GM23248 (cell line): ENCODE measurements around the gene MAGIX. TPM values are rescaled to one million over a fixed set of nuclear protein-coding genes. Genes with fewer than 3 reads are reported as not detected.
A peak's percentile ranks its signal among the peaks of the same experiment; 100 is the strongest.

Experiments used
- DNase-seq: peaks from one replicate; pipeline ENCODE4 v3.0.0-alpha.2; 2015
- H2AFZ ChIP-seq: fragments of 200-600 bp; sonication (generic); 2 replicates; pipeline ENCODE4 v1.6.1; 2016; ENCODE audit warnings: antibody characterized with exemption
- H3F3A ChIP-seq: fragments of 200-600 bp; sonication (generic); 2 replicates; pipeline ENCODE4 v1.6.1; 2016; ENCODE audit warnings: mild to moderate bottlenecking, antibody characterized with exemption, mixed run types; ENCODE audit not compliant: insufficient read depth
- H3K27ac ChIP-seq: fragments of 200-600 bp; sonication (generic); 2 replicates; pipeline ENCODE4 v1.5.1; 2016; ENCODE audit warnings: mild to moderate bottlenecking
- H3K27me3 ChIP-seq: fragments of 200-600 bp; sonication (generic); replicated peaks from 2 replicates; pipeline ENCODE4 v1.6.1; 2016; ENCODE audit warnings: mild to moderate bottlenecking; ENCODE audit not compliant: insufficient read depth
- H3K36me3 ChIP-seq: fragments of 200-600 bp; sonication (generic); 2 replicates; pipeline ENCODE4 v1.6.1; 2016; ENCODE audit warnings: low read depth, mild to moderate bottlenecking
- H3K4me1 ChIP-seq: fragments of 200-600 bp; sonication (generic); 2 replicates; pipeline ENCODE4 v1.6.1; 2016; ENCODE audit warnings: mild to moderate bottlenecking; ENCODE audit not compliant: insufficient read depth
- H3K4me2 ChIP-seq: fragments of 200-600 bp; sonication (generic); one replicate; pipeline ENCODE4 v1.6.1; 2016; ENCODE audit warnings: mild to moderate bottlenecking; ENCODE audit not compliant: unreplicated experiment
- H3K4me3 ChIP-seq: fragments of 200-600 bp; sonication (generic); 2 replicates; pipeline ENCODE4 v1.5.1; 2016; ENCODE audit warnings: mild to moderate bottlenecking
- H3K79me2 ChIP-seq: fragments of 200-600 bp; sonication (generic); 2 replicates; pipeline ENCODE4 v1.6.1; 2016; ENCODE audit warnings: mild to moderate bottlenecking; ENCODE audit not compliant: insufficient read depth
- H3K9ac ChIP-seq: fragments of 200-600 bp; sonication (generic); 2 replicates; pipeline ENCODE4 v1.6.1; 2016; ENCODE audit warnings: mild to moderate bottlenecking
- H3K9me2 ChIP-seq: fragments of 200-600 bp; sonication (generic); 2 replicates; pipeline ENCODE4 v1.6.1; 2016; ENCODE audit warnings: mixed run types, mild to moderate bottlenecking, moderate library complexity; ENCODE audit not compliant: insufficient read depth
- H3K9me3 ChIP-seq: fragments of 200-600 bp; sonication (generic); one replicate; pipeline ENCODE4 v1.6.1; 2017; ENCODE audit warnings: low read depth
- H4K20me1 ChIP-seq: fragments of 200-600 bp; sonication (generic); 2 replicates; pipeline ENCODE4 v1.6.0; 2016; ENCODE audit not compliant: insufficient read depth
- EZH2 ChIP-seq: fragments of 200-600 bp; sonication (generic); IDR thresholded peaks from 2 replicates; pipeline ENCODE4 v1.6.1; 2018; ENCODE audit warnings: antibody characterized with exemption, mild to moderate bottlenecking; ENCODE audit not compliant: insufficient read depth, poor library complexity, severe bottlenecking
- EZH2phosphoT487 ChIP-seq: fragments of 200-600 bp; sonication (generic); IDR thresholded peaks from 2 replicates; pipeline ENCODE4 v1.6.1; 2018; ENCODE audit warnings: antibody characterized with exemption, moderate library complexity, mild to moderate bottlenecking, low read depth; ENCODE audit not compliant: insufficient read depth
- WGBS, 2 experiments: methylation state at CpG; one replicate each; pipeline ENCODE4 v1.1.6; 2015 to 2017; ENCODE audit warnings: low lambda C conversion rate in 2 of 2, low coverage in 1 of 2; ENCODE audit errors: missing lambda C conversion rate in 2 of 2; 5-methylcytosine and 5-hydroxymethylcytosine counted together
- in situ Hi-C: fragments of 300-500 bp; cut with MboI; formaldehyde crosslinking; loops from 2 replicates; pipeline ENCODE4 v1.15.0; 2020
- polyA plus RNA-seq: library from polyadenylated mRNA; unstranded; fragments of >200 nt; fragmentation: Nextera tagmentation; extraction: Ambion mirVana; gene quantifications from 2 replicates; pipeline ENCODE4 v1.2.1, GENCODE V29; 2016
- total RNA-seq: library from RNA; depleted of rRNA; stranded (reverse); fragments of >200 nt; shearing (Covaris generic); gene quantifications from 2 replicates; pipeline ENCODE4 v1.2.3, GENCODE V29; 2014

The MAGIX gene
- total and polyA plus RNA-seq, 2 experiments from 2014 or later = 1.5 to 8.0 TPM

- H3K9ac ChIP-seq = no peak overlapping the region
- no peaks in the 10 kb centered on the region for H4K20me1 ChIP-seq
- H2AFZ ChIP-seq = no peak overlapping the region
- 93 to 96% methylated on average over 5 of the region's 5 CpGs for WGBS, 2 experiments
- H3K9me2 ChIP-seq = no peaks in the 10 kb centered on the region
- no peaks in the 10 kb centered on the region for H3K9me3 ChIP-seq
- in situ Hi-C loops = no loop called here
- TF ChIP-seq EZH2 (no peak), EZH2phosphoT487 (no peak)
- H3K27ac ChIP-seq = no peak overlapping the region
- no peak for DNase-seq
- H3F3A ChIP-seq = no peaks in the 10 kb centered on the region
- H3K79me2 ChIP-seq = no peaks in the 10 kb centered on the region
- H3K27me3 ChIP-seq = no peaks in the 10 kb centered on the region
- no peak overlapping the region for H3K4me3 ChIP-seq
- no peak overlapping the region for H3K4me2 ChIP-seq
- no peaks in the 10 kb centered on the region for H3K4me1 ChIP-seq
- no peaks in the 10 kb centered on the region for H3K36me3 ChIP-seq
Measured at GRCh38 chrX:49161632-49162031, 926 bp upstream of the MAGIX start.

- Histone ChIP-seq H3K4me2 (peak overlapping the region; percentile 70), H4K20me1 (no peaks in the 10 kb centered on the region), H3K9me2 (no peaks in the 10 kb centered on the region), H3K4me1 (peaks cover 6% of the 10 kb centered on the region; the same call in 1 of the 2 replicates), H2AFZ (peak overlapping the region; percentile 83), H3K9ac (peak overlapping the region; percentile 87), H3K27me3 (no peaks in the 10 kb centered on the region), H3K9me3 (no peaks in the 10 kb centered on the region), H3K27ac (peak overlapping the region; percentile 91), H3K4me3 (peak overlapping the region; percentile 61), H3K79me2 (no peaks in the 10 kb centered on the region), H3K36me3 (no peaks in the 10 kb centered on the region), H3F3A (peaks cover 3% of the 10 kb centered on the region)
- WGBS, 2 experiments = 0 to 4% methylated on average over 7 to 30 of the region's 69 CpGs
- in situ Hi-C loops = no loop called here
- TF ChIP-seq EZH2phosphoT487 (no peak), EZH2 (no peak)
- peak; percentile 81 for DNase-seq
Measured at GRCh38 chrX:49163555-49164419, 1.2 kb downstream of the MAGIX start.

GRCh38 chrX:49164589-49165360 is 2.2 kb downstream of the MAGIX start:
- no peak overlapping the region for H3K4me3 ChIP-seq
- no peak for DNase-seq
- 93 to 100% methylated on average over 4 to 31 of the region's 31 CpGs for WGBS, 2 experiments
- no peaks in the 10 kb centered on the region for H3K36me3 ChIP-seq
- H3K79me2 ChIP-seq = no peaks in the 10 kb centered on the region
- H3K9me2 ChIP-seq = no peaks in the 10 kb centered on the region
- in situ Hi-C loops = no loop called here
- H3K27ac ChIP-seq = no peak overlapping the region
- no peaks in the 10 kb centered on the region for H3K27me3 ChIP-seq
- peaks cover 3% of the 10 kb centered on the region for H3F3A ChIP-seq
- H3K9me3 ChIP-seq = no peaks in the 10 kb centered on the region
- peaks cover 6% of the 10 kb centered on the region; the same call in 1 of the 2 replicates for H3K4me1 ChIP-seq
- TF ChIP-seq EZH2phosphoT487 (no peak), EZH2 (no peak)
- H3K9ac ChIP-seq = no peak overlapping the region
- no peak overlapping the region for H2AFZ ChIP-seq
- H4K20me1 ChIP-seq = no peaks in the 10 kb centered on the region
- no peak overlapping the region for H3K4me2 ChIP-seq

- H2AFZ ChIP-seq = peak overlapping the region; percentile 79; the same call in 1 of the 2 replicates
- H3K9ac ChIP-seq = no peak overlapping the region
- no peaks in the 10 kb centered on the region for H3K27me3 ChIP-seq
- TF ChIP-seq EZH2 (no peak), EZH2phosphoT487 (no peak)
- peak overlapping the region; percentile 69 for H3K27ac ChIP-seq
- H3K9me2 ChIP-seq = no peaks in the 10 kb centered on the region
- H4K20me1 ChIP-seq = no peaks in the 10 kb centered on the region
- peak; percentile 17 for DNase-seq
- peak overlapping the region; percentile 61 for H3K4me2 ChIP-seq
- peaks cover 6% of the 10 kb centered on the region; the same call in 1 of the 2 replicates for H3K4me1 ChIP-seq
- H3K79me2 ChIP-seq = no peaks in the 10 kb centered on the region
- no peaks in the 10 kb centered on the region for H3K36me3 ChIP-seq
- no peak overlapping the region for H3K4me3 ChIP-seq
- peaks cover 3% of the 10 kb centered on the region for H3F3A ChIP-seq
- in situ Hi-C loops = no loop called here
- WGBS, 2 experiments = 70 to 73% methylated on average over 26 to 41 of the region's 61 CpGs
- no peaks in the 10 kb centered on the region for H3K9me3 ChIP-seq
Measured at GRCh38 chrX:49165901-49166881, 3.6 kb downstream of the MAGIX start.
